Activated CD8-positive, alpha-beta memory T cell treated with anti-CD3 and anti-CD28 coated beads, Interleukin-2, amount 50 U/mL, for 24 hours (primary cell): Measurements from ENCODE around the gene PPP2R3A.

ENCODE experiments used
- DNase-seq: peaks from one replicate; pipeline ENCODE4 v3.0.0-alpha.2; 2020; ENCODE audit errors: extremely low read depth

Gene PPP2R3A

DNA sequence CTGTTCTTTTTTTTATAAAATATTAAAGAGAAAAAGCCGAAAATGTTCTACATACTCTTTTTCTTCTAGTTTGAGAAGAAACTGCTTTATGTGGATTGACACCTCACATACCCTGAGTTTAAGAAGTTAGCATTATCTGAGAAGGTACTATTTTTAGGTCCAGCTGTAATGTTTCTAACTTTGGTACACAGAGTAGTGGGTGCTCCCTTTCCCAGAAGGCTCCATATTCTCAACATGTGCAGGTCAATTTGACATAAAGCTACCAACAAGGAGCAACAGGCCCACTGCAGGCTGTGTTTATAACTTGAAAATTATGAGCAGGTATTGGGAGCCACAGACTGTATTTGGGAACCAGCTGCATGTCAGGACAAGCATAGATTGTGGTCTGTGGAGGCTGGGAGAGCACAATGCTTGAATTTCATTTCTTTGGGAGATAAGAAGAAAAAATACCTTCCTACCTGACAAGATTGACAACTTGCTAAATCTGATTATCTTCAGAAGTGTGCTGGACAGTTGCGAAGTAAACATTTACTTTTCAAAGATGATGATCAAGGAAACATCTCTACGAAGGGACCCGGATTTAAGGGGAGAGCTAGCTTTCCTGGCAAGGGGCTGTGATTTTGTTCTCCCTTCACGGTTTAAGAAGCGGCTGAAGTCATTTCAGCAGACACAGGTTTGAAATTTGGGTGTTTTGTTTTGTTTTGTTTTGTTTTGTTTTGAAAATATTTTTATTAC is 57.2 kb downstream of the PPP2R3A start:
- DNase-seq: no peak

DNA sequence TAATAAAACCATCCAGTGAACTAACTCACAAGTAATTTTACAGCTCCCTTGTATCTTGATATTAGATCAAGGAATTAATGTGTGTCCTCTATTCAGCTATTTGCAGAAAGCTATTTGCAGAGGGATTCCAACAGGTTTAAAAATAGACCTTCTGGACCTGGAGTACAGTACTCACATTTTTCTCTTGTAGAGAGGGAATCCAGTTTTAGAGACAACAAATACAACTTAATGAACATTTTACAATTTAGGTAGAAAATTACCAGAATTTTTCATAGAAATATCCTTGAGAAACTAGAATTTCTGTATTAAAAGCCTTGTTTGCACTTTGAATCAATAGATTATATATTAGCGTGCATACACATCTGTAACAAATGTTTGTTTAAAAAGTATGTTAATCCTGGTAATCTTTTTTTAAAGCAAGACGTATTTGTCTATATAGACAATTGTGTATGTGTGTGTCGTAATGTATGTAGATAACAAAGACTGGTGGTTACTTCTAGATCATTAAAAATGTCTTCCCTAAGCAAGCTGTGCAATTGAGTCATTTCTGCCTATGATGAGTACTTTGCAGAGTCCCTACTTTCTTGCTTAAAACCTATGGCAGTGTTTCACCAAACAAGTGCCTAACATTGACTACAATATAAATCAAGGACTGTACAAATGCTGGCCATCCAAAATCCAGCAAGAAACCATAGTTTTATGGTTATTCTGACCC is 57.9 kb downstream of the PPP2R3A start:
- DNase-seq: no peak

GRCh38 chr3:136036306-136036705 is 70.8 kb downstream of the PPP2R3A start:
- DNase-seq: no peak

DNA sequence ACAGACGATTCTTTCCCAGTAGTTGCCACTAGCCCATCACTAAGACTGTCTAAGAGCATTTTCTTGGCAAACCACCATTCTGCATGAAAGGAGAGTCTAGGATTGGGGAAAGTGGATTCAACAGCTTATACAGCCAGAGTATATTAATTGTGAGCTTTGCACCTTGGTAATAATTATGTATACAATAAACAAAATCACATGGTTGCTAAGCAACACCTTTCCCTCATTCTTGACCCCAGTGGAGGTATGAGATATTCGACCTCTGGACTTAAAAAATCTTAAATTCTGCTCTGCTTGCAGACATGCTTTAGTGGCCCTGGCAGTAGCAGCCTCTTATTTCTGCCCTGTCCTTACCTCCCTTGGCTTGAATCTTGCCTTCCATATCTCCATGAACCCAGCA is 73.1 kb downstream of the PPP2R3A start:
- no peak for DNase-seq

- no peak for DNase-seq
Observed at GRCh38 chr3:136042608-136043221, 77.2 kb downstream of the PPP2R3A start.

DNA sequence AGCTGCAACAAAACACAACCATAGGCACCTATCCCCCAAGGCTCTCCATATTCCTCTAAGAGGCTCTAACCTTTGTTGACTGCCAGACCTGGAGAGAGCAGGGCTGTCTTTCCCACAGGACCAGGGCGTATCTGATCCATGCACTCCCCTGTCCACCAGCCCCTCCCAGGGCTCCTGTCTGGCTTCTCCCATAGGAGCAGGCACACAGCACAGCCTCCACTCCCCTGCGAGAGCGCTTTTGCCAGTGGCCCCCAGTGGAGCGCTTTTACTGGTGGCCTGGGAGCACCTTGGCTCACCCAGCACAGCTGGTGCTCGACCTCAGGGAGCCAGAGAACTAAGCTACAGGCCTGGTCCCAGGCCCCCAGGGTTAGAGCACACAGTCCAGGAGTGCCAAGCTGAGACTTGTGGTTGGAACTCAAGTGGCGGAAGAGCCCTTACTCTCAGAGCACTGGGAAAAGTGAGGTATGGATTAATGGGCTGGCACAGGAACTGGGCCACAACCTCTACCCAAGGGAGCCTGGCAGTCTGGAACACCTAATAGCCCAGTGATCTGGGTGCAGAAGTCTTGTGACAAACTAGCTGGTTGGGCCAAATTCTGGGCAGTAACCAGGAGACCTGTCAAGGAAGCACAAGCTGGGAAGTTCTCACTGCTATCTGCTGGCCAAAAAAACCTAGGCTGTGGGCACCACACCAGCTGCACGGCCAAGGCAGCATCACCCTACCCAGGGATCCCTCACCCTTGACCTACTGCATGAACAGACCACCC is 79.6 kb downstream of the PPP2R3A start:
- no peak for DNase-seq

- no peak for DNase-seq
Observed at GRCh38 chr3:136048068-136048467, 82.5 kb downstream of the PPP2R3A start.

GRCh38 chr3:136050250-136050649 is 84.7 kb downstream of the PPP2R3A start:
- DNase-seq: no peak

- DNase-seq: no peak
Observed at GRCh38 chr3:136055491-136055890, 90.0 kb downstream of the PPP2R3A start.

GRCh38 chr3:136067211-136067610 is 101.7 kb downstream of the PPP2R3A start:
- DNase-seq: no peak

DNA sequence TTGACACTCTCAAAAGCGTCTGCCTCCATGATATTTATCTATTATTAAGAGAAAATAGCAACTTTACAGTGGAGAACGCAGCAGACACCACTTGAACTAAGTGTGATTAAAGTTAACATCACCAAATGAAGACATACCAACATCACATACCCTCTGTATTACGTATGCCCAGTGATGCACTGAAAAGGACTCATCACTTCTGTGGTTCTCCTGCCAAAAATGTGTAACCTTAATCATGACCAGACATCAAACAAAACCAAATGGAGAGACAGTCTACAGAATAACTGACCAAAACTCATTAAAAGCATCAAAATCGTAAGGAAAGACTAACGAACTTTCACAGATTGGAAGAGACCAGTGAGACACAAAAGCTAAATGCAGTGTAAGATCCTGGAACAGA is 103.2 kb downstream of the PPP2R3A start:
- no peak for DNase-seq

- DNase-seq: no peak
Observed at GRCh38 chr3:136069933-136070332, 104.4 kb downstream of the PPP2R3A start.

GRCh38 chr3:136070334-136070733 is 104.8 kb downstream of the PPP2R3A start:
- DNase-seq: no peak

DNA sequence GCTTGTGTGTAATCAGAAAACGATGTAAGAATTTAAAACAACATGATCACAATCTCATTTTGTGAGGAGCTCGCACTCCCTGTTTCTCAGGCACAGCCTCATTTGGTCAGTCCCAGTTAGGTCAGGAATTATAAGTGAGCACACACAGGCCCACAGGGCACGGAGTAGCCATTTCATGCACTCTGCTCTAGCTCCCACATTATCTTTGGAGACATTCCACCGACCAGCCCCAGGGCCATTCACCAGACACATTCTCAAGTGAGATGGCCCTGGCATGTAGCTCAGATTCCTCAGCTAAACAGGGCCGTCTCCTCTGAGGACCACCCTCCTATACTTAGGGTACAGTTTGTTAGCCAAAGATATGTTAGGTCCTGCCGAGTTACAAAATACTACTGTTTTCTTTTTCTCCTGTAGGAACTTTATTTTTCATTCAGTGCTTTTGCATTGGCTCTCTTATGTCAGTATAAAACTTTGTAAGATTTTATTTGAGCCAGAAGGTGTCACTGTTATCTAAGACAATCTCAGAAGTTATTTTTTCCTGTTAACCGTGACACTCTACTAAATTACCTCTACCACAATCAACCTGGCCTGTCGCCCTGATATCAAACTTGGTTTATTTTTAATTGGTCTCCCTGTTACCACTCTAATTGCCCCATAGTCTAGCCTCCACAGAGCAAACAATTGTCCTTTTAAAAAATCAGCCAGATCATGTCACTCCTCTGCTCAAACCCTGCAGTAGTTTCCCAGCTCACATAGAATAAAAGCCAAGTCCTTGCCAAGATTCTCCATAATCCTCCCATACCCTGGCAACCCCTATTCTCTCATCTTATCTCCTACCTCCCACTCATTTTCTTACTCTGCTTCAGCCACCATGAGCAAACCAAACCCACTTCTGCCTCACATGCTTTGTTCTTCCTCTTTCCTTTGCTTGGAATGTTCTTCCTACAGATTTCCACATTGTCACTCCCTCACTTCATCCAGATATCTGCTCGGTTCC is 105.7 kb downstream of the PPP2R3A start:
- DNase-seq: no peak

- DNase-seq: no peak
Observed at GRCh38 chr3:136074546-136075170, 109.1 kb downstream of the PPP2R3A start.

- peak; percentile 32 for DNase-seq
Observed at GRCh38 chr3:136075218-136075808, 109.8 kb downstream of the PPP2R3A start.

GRCh38 chr3:136075811-136076210 is 110.3 kb downstream of the PPP2R3A start:
- DNase-seq: no peak

- no peak for DNase-seq
Observed at GRCh38 chr3:136078421-136079364, 113.2 kb downstream of the PPP2R3A start.
